CD4-positive, alpha-beta T cell treated with Interleukin-6 for 4 hours (primary cell): ENCODE measurements around the gene PI4KB.

Source experiments
- DNase-seq: peaks from one replicate; pipeline ENCODE4 v3.0.0-alpha.2; 2020; ENCODE audit warnings: mixed read lengths

The PI4KB gene

DNA sequence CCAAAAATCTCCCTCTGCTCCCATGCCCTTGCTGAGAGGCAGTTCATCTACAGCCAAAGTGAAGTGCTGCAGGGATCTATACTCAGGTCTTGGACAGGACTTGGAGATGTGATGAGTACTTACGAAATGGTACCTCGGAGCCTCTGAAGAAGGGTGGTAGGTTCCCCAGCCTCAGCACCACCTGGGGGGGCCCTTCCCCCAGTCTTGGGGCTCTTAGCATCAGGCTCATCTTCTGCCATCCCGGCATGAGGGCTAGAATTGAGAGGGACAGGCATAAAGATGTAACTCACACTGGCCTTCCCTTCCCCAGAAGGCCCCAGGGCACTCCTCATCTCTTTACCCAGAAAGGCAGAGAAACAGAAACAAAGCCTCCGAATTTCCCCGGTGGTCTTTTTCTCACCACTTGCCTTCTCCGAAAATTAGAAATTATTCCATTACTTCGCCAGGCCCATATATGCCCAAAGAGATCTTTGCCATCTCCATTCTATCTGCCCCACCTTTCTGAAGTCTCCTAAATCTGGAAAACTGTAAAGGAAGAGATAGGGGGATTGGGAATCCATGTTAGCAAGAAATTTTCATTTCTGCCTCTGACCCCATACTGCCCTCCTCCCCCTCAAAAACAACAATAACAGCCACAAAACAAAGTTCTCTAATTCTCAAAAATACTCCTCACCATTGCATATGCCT, 19.0 kb upstream of the PI4KB start:
- no peak for DNase-seq

DNA sequence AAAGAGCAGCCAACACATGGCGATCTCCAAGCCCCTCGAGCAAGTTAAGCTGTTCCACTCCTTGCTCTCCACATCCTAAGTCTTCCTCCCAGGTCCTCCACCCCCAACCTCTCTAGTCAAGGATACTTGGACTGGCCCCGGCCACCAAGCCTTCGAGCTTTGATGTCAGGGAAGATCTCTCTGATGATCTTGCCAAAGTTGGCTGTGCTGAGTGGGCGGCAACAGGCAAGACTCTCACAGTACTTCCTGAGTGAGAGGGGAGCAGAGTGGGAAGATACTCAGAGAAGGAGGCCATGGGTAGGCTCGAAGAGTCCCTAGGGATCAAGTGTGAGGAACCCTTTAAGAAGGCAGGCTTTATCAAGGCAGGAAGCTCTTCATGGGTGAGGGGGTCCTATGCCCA, 17.1 kb upstream of the PI4KB start:
- no peak for DNase-seq

DNA sequence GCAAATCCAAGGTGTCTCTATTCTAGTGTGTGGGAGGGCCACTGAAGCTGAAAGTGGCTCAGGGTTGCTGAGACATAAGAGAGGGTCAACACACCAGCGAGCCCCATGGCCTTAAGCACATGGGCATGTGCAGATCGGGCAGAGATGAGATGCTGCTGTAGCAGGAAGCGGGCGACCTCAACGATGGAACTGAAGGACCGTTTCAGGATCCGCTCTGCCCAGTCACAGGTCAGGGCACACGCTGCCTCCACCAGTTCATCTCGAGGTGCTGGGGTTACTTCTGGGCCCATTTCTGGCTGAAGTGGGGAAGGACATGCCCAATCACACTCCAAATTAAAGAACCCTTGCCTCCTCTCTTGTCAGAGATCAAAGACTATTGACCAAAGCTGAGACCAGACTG, 16.4 kb upstream of the PI4KB start:
- no peak for DNase-seq

DNA sequence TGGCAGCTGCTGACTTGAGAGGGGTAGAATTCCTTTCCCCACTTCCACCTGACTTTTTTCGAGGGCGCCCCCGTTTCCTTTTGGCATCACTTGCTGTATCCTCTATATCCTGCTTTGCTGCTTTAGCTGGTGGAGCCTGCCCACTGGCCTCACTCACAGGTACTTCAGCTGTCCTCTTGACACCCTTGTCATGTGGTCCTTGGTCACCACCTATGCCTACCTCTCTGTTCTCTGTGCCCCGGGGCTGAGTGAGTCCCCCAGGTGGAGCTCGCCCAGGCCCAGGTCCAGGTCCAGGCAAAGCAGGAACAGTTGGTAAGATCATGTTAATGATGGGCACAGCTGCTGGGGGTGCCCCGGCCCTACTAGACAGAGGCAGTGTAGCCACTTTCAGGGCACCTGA, 15.4 kb upstream of the PI4KB start:
- DNase-seq = no peak

DNA sequence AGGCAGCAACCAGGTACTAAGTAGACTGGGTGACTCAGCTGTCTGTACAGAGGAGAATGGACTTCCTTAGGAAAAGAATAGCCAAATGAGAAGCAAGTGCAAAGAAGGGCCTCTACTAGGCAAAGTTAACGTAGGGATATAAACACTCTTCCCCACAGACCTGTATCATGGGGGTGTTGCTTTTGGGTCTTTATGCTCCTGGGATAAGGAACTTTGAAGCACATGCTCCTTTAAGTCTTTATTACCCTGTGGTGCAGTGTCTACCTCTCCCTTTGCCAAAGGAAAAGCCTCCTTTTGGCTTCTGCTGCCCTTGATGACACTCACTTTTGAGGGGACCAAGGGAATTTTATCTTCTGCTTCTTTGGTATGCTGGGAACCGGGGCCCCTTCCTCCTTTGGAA, 14.8 kb upstream of the PI4KB start:
- DNase-seq = no peak

DNA sequence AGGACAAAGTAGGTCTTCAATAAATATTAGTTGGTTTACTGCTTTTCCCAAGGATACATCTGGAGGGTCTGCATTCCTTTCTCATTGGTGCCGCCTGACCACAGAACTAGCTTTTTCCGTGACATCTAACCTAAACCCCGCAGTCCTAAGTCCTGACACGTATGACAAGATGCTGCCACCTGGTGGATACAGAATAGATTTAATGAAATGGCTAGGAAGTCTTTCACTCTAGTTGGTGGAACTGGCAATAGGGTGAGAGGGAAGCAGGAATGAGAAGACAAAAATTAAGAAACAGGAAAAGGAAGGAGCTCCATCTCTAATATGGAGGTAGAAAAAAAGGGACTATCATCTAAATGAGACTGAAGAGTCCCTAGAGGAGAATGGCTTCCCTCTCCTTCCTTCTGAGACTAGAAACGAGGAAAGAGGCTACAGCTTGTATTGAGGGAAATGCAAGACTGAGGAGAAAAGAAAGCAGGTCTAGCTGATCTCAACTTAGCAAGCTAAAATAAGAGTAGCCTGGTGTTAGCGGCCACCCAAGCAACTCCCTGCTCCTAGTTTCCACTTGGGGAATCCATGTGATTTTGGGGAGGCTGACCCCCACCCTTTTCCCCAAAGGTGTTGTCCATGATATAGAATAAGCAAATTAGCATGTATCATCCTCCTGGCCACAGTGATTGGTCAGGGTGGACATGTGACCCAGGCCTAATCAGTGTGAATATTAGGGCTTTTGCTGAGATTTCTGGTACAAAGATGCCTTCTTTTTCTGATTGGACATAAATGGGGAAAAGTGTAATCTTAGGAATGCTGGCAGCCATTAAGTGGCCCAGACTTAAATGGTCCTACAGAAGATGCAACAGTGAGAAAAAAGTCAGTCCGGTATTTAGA, 13.9 kb upstream of the PI4KB start:
- DNase-seq = peak; percentile 60

DNA sequence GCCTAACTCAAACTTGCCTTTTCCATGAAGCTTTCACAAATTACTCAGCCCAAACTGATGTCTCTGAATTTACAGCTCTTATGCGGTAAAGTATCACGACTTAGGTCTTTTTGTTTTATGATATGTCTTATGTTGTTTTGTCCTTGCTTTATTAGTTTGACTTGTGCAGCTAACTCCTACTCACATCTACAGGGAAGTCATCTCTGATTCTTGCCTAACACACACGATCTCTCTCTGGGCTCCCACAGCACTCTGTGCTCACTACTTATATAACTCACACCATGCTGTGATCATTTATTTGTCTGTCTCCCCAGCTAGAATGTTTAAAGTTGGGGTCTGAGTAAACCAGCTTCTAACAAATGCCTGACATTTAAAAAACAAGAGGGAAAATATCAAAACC, 9.3 kb upstream of the PI4KB start:
- no peak for DNase-seq

DNA sequence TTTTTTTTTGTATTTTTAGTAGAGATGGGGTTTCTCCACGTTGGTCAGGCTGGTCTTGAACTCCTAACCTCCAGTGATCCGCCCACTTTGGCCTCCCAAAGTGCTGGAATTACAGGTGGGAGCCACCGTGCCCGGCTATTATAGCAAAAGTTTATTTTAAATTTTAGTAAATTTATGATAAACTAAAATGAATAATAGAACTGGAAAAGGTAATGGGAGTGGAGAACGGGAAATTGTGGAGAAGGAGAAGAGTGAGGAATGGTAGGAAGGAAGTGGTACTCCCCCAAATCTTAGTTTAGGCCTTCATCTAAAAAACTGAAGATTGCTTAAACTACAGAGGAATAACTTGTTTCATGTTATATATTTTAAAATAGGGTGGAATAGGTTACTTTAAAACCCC, 7.6 kb upstream of the PI4KB start:
- no peak for DNase-seq

DNA sequence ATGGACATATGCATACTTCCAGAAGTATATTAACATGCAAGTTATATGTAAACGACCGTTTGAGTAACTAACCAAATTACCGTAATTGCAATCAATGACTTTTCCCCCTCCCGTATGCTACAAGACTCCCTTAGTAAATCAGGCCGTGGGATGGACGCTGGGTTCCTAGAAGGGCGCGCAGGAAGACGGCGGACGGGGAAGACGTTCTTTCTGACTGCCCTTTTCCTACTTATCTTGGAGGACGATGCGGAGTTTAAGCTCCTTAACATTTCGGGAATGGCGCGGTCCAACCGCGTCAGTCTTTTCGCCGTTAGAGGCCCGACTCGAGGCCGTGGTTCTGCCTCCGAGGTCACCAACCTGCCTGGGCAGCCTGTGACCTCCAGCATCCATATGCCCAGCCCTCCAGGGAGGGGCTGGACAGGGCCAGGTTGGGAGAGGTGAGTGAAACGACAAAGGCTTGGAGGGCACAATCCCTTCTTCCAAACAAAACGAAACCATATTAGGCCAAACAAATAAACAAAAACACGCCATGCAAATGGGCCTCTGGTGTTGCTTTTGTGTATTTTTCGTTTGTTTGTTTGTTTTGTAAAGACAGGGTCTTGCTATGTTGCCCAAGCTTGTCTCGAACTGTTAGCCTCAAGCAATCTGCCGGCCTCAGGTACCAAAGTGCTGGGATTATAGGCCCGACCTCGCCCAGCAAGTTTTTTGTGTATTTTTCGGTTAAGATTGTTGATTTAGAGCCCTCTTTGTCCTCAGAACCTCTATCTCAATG, 873 bp upstream of the PI4KB start:
- DNase-seq = no peak

DNA sequence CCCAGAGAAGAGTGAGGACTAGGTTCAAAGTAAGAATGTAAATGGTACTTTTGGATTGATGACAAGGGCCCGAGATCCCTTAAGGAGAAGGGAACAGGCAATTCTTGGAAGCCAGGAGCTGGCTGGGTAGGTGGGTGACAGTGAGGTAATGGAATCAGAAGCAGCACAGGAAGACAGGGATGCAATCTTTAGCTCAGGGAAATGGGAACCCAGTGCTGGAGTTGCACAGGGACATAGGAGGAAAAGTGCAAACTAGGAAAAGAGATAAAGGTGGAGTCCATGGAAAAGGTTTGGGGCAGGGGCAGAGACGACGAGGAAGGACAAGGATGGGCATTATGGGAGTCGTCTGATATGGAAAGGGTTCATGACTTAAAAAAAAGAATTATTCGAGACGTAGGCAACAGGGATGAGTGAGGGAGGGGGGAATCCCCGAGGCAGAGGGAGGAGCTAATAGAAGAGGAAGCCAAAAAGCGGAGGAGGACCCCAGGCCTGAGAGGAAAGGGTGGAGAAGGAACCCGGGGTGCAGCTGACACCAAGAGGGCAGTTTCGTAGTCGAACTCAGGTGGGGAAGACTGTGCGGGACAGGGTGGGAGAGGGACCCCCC, 495 bp downstream of the PI4KB start:
- DNase-seq = peak; percentile 64

DNA sequence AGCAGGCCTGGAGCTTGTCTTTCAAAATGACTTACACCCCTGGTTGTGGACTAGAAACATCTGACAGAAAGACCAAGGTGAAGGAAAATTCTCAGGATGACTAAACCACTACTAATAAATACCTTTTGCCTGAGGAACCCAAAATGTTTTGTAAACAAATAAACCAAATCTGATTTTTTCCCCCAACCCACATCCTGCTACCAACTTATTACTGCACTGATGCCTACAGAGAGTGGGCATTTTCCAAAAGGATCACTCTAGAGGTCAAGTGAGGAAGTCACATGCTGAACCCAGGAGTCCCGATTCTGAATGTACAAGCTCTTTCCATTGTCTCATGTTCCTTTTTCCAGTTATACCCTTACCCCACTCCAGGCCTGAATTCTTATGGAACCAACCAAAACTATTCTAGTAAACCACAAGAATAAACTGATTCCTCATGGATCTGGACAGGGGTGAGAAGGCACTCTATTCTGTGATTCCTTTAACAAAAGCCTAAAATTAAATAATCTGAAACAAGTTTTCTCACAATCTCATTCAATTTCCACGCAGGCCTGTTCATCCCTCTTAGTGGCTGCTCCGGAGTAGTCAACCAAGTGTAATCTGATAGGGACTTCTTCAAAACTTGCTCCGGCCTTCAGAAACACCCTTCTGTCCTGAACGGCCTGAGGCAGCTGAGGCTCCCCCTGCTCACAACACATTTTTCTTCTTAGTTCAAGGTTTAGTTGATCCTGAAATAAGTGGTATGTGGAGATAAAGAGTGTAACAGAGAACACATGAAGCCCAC, 1.4 kb downstream of the PI4KB start:
- DNase-seq = no peak

DNA sequence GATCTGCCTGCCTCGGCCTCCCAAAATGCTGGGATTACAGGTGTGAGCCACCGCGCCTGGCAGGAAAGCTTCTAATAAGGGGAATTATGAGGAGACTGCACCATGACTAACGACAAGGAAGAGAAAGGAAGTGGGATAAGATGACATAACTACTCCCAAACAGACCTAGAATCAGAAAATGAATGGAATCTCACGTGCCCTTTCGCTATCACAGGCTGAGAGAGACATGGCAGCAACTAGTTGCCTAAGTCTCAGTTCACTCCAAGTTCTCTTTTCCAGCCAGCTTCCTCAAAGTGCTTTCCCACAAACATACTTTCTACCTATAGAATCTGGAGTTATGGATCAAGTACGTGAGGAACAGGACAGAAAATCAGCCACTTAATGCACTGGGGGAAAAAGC, 2.0 kb downstream of the PI4KB start:
- DNase-seq = no peak

DNA sequence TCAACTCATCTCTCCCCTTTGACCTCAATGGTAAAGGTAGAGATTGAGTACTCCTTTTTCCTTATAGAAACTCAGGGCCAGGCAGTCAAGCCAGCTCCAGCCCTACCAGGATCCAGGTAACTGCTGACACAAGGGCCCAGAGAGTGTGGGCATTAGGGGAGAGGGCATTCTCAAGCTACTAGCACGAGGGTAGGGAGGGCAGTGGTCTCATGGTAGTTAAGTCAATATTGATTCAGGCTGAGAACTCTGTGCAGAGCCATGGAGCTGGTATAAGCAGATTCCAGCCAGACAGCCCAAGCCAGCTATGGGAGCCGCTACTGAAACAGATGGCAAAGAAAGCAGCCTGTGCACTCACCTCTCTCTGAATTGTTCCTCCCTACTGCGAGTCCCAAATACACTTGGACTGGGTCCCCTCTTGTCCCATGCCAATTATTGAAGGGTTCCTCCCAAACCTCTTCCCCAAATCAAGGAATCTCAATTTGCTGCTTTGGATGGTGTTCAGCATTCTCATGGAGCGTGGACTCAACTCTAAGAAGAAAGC, 2.8 kb downstream of the PI4KB start:
- DNase-seq = no peak

DNA sequence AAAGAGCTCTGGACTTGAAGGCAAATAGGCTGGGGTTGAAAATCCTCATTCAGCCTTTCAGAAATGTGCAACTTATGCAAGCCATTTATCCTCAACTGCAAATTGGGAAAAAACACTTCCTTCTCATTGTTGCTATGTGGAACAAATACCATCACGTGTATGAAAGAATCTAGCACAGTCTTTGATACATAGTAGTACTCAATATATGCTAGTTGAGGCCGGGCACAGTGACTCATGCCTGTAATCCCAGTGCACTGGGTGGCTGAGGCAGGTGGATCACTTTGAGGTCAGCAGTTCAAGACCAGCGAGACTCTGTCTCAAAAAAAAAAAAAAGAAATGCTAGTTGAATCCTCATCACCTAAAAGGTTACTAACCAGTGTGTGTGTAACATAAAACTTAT, 8.2 kb downstream of the PI4KB start:
- no peak for DNase-seq

DNA sequence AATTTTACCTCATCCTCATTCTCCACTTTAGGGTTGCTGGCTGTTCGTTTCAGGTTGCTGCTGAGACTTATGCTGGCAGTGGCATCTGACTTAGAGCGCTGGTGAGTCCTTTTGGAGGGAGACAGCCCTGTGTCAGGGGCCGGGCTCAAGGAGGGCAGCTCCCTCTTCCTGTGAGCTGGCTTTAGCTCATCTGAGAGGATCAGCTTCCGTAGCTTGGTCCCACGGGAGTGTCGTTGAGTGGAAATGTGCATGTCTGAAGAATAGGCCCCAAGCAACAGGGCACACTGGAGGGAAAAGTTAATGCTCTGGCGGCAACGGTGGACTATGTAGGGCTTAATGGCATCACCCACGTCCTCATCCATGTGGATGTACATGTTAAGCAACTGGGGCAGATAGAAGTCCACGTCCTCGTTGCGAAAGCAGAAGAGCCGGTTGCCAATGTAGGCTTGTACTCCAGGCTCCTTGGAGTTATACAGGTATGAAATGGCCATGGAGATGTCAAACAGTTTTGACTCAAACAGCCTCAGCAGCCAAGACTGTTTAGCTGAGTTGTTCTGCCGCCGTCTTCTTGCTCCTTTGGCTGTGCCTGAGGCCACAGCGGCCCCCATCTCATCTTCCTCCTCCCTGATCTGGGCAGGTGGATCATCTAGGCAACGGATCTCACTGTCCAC, 11.5 kb downstream of the PI4KB start:
- no peak for DNase-seq

DNA sequence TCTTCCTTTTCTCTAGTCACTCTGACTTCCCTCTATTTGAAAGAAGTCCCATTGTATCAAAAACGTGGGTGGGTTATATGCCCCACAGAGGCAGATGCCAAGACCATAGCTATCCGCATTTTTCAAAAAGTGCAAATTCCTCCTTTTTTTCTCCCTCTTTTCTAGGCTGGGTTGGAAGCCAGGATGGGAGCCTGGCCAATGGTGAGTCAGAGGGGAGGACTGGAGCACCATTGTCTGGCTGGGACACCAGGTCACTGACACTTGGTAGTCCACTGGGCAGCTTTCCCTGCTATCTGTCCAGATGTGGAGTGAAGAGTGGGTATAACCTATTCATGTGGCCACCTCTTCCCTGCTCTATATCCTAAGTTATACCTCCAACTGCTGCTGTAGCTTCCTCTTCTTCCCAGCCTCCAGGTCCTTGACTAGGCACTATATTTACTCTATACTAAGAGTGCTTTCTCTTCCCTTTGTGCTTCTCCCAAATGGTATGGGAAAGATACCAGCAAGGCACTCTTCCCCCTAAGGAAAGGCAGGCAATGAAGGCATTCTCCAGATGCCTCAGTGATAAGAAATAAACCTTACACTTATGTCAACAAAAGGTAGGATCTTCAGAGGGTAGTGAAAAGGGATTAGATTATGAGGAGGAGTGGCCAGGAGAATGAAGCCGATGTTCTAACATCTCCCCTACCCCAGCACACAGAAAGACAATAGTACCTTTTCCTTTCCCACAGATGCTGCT, 12.9 kb downstream of the PI4KB start:
- no peak for DNase-seq

DNA sequence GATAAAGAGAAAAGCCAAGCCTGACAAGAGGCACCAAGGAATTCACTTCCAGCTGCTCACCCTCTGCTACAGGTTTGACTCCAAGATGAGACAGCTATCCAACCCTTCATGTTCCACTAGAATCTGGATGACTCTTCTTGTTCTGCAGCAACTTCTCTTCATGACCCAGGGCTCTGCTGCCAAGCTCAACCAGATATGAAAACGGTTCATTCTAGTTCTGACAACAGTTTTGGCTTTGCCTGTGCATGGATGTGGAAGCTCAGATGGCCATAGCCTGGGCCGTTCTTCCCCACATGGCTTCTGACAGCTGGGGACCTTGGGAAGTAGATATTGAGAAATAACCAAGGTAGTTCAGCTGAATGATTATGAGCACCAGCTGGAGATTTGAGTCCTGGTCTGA, 13.7 kb downstream of the PI4KB start:
- DNase-seq = no peak

DNA sequence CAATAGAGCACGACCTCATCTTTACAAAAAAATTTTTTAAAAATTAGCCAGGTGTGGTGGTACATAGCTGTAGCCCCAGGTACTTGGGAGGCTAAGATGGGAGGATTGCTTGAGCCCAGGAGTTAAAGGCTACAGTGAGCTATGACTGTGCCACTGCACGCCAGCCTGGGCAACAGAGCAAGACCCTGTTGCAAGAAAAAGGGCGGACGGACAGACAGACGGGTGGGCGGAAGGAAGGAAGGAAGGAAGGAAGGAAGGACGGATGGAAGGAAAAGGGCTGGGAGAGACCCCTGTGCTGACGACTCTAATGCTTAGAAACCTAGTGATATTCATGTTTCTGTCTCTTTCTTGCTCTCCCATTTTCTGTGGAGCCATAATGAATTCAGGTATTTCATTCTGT, 14.4 kb downstream of the PI4KB start:
- no peak for DNase-seq

DNA sequence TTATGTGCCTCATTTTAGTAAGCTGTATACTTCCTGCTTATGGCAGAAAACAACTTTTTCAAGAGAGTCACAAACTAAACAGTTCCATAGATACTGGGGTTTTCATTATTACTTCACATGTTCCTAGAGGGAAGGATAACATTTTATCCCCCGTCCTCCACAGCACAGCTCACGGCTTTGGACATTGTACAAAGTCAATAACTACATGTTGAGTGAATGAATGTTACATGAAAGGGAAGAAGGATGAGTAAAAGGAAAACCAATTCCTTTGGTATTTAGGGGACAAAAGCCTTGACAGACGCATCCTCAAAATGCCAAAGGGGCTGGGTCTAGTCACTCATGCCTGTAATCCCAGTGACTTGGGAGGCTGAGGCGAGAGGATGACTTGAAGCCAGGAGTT, 14.8 kb downstream of the PI4KB start:
- no peak for DNase-seq

DNA sequence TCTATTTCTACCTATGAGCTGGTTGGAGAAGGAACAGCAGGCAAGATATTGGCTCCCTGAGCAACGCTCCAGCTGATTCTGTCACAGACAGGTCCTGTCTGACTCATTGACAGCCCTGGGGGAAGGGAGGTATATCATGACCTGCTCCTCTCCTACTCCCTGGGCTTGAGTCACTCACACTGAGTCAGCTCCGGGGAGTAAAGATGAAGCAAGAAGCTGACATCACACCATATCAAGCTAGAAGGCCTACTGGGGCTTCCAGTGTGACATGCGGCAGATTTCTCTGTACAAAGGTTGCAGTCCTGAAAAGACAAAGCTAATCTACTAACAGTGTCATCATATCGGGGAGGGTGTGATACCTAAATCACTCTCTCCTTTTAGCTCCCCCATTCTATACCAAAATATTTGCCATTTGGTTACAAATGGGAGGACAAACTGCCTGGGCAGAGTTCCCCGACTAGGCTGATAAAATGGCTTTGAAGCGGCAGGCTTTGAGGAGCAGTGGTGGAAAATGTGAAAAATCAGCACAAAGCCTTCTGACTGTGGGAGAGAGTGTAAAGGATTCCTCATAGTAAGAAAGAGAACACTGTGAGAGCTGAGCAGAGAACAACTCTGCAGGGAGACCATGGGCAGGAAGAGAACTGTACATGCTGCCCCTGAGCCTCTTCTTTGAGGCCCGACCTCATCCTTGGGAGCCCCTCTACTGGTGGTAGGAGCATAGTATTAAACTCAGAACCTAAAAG, 15.5 kb downstream of the PI4KB start:
- DNase-seq = peak; percentile 78
